IPS DF 4.7 (cell line): ENCODE measurements around the gene CMTM8.

Experiments used
- DNase-seq: peaks from one replicate; pipeline ENCODE4 v3.0.0-alpha.2; 2013; ENCODE audit warnings: low spot score; ENCODE audit errors: extremely low read depth

Gene CMTM8

DNA sequence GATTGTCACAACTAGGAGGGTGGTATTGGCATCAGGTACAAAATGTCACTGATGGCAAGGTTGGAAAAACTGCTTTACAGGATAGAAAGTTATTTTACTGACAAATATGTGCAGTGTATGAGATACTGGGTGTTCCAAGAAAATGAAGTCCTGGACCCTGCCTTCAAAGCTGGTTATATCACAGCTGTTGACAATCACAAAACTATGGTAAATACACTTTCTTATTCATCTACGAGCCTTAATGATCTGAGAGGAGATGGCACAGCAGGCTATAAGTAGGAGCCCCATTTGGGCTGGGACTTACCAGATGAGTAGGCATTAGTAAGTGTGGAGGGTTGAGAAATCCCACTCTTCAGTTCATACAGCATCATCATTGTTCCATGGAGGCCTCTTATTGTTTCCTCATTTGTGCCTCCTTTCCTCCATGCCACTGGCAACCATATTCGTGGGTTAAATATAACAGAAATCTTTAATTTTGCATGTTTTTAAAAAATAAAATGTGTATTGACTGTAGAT, 66.9 kb downstream of the CMTM8 start:
- no peak for DNase-seq

- no peak for DNase-seq
Measured at GRCh38 chr3:32306072-32306471, 67.6 kb downstream of the CMTM8 start.

DNA sequence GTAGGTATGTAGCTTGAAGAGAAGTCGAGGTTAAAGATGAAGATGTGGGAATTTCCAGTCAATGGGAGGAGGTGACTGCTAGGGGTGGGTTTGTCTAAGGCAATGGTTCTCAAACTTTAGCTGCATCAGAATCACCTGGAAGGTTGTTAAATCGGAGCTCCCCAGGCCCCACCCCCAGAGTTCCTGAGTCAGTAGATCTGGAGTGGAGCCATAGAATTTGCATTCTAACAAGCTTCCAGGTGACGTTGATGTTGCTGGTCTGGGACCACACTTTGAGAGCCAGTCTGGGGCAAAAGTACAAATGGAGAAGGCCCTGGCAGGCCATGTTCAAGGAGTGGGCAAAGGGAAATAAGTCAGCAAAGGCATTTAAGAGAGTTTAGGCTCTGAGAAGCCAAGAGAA, 69.1 kb downstream of the CMTM8 start:
- DNase-seq = no peak

- DNase-seq = no peak
Measured at GRCh38 chr3:32308378-32308777, 69.9 kb downstream of the CMTM8 start.

DNA sequence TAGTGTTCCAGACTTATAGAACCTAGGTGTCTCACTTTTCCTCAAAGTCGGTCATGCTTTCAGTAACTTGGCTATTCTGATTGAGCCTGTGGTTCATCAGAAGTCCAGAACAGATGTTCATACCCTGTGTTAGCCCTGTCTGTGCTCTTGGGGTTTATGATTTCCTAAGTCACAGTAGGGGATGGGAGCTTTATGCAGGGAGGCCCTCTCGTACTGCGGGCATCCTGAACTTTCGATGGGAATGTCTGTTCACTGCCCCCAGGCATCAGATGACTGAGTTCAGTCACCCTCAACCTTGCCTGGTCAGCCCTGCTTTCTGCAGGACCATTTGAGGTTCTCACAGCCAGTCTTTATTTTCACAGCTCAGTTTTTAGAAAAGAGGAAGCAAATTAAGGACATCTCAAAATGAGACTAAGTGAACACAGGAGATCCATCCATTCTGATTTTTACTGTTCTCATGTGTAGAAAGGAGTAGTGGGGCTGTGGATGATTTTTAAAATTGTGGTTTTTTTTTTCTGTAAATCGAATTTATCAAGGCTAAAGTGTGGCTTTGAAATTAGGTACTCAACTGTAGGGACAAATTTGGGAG, 71.3 kb downstream of the CMTM8 start:
- DNase-seq = no peak

GRCh38 chr3:32310336-32310735, 71.9 kb downstream of the CMTM8 start:
- no peak for DNase-seq

DNA sequence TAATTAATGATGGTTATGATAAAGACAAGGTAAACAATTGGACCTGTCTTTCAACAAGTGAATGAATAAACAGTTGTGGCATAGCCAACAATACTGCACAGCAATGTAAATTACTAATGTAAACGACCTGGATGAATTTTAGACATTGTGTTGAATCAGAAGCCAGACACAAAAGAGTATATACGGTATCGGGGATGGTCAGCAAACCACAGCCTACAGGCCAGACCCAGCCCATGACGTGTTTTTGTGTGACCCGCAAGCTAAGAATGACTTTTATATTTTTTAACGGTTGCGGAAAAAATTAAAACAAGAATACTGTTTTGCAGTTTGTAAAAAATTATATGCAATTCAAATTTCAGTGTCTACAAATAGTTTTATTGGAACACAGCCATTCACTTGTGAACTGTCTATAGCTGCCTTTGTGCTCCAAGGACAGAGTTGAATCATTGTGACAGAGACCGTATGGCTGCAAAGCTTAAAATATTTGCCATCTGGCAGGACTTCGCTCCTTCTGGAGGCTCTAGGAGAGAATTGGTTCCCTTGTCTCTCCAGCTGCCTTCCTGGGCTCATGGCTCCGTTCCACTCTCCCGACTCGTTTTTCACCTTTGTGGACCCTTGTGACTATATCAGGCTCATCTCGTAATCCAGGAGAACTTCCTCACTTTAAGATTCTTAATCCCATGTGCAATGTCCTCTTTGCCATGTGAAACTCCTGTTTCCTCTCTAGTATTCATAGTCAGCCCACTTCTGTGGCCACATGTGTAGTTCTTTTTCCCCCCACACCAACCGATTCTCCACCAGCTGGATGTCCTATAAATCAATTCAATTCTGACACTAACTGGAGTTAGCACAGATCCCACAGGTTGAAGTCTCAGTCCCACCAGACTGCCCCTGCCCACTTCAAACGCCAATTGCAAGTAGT, 72.7 kb downstream of the CMTM8 start:
- DNase-seq = no peak

DNA sequence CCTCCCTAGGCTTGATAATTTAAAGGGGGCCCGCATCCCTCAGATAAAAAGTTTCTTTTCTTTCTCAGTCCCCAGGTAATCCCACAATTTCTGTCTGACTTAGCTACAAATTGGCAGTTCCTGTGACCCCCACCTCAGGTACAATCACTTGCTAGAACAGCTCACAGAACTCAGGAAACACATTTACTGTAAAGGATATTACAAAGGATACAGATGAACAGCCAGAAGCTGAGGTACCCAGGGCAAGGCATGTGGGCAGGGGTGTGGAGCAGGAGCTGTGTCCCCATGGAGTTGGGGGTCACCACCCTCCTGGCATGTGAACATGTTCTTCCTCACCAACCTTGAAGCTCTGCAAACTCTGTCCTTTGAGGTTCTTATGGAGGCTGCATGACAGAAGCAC, 73.8 kb downstream of the CMTM8 start:
- no peak for DNase-seq

DNA sequence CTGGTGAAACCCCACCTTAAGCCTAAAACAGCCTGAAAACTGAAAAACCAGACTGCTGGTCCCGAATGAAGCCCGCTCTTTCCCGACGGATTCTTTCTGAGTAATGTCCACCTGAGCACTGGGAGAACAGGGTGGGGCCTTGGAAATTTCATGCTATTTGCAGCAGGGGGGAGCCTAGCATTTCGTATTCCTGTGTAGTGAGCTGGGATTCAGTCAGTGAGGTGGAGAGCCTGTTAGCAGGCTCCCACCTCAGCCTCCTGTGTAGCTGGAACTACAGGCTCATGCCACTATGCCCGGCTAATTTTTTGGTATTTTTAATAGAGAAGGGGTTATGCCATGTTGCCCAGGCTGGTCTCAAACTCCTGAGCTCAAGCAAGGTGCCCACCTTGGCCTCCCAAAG, 74.7 kb downstream of the CMTM8 start:
- no peak for DNase-seq

DNA sequence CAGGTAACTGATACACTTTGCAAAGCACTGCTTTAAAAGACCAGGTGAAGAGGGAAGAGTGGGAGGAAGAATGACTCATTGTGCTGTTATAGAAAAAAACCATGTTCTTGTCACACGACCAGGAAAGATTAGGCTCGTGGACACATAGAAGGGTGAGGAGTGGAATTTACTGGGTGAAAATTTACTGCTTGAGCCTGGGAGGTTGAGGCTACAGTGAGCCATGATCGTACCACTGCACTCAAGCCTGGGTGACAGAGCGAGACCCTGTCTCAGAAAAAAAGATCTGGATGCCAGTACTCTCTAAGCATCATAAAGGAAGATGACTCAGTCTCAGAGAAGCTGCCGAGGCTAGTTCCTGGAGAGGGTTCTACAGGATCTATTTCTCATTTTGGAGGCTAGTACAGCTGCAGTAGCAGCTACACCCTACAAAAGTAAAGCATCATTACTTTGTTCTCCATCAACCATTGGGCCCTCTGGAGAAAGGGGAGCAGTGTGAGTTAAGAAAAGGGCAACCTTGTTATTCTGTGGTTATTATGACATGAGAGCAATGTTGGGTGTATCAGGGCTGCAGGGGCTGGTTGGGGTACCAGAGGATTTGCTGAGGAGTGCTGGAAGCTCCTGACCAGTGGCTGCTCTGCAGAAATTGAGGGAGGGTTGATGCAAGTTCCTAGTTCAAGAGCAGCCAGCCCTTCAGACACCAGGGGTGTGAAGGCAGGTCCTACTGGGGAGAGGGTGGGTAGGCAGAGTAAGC, 75.4 kb downstream of the CMTM8 start:
- DNase-seq = no peak

- no peak for DNase-seq
Measured at GRCh38 chr3:32315441-32315840, 77.0 kb downstream of the CMTM8 start.

DNA sequence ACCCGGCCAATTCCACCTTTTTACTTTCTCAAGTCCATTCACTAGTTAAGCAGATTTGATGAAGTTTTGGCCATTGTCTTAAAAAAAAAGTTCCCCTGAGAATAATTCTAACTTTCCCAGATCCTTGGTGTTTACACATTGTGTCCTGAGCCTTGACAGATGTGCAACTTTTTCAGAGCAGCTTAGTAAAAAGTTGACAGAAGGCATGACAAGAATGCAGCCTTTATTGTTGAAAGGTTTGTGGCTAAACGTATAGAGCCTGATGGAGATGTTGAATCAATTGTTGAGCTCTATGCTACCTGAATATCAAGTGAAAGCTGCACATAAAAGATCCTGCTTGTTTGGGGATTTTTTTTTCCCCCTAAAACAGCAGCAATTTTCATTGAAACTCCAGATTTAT, 77.8 kb downstream of the CMTM8 start:
- no peak for DNase-seq

DNA sequence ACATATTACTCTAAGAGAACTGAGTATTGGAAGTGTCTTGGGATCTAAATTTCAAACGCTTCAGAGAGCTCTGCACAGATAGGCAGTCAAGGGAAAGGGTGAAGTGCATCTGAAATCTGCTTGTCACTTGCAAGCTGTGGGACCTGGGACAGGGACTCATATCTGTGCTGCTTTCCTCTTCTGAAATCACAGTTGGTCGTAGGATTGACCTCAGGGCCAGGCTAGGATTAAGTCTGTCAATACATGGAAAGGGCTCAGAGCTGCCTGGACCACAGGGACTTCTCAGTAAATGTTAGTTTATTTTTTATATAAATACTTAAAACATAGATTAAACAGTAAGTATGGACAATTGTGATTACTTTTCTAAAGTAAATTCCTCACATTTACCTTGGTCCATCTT, 78.5 kb downstream of the CMTM8 start:
- DNase-seq = no peak

GRCh38 chr3:32319607-32320006, 81.1 kb downstream of the CMTM8 start:
- DNase-seq = no peak

DNA sequence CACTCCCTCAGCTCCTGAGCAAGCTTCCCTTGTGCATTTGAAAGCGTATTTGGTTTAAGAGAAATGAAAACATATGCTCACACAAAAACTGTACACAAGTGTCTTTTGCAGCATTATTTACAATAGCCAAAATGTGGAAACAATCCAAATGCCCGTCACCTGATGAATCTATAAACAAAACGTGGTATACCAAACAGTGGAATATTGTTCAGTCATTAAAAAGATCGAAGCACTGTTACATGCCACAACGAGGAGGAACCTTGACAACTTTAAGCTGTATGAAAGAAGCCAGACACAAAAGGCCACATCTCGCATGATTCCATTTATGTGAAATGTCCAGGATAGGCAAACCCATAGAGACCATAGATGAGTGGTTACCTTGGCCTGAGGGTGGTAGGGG, 81.6 kb downstream of the CMTM8 start:
- no peak for DNase-seq

DNA sequence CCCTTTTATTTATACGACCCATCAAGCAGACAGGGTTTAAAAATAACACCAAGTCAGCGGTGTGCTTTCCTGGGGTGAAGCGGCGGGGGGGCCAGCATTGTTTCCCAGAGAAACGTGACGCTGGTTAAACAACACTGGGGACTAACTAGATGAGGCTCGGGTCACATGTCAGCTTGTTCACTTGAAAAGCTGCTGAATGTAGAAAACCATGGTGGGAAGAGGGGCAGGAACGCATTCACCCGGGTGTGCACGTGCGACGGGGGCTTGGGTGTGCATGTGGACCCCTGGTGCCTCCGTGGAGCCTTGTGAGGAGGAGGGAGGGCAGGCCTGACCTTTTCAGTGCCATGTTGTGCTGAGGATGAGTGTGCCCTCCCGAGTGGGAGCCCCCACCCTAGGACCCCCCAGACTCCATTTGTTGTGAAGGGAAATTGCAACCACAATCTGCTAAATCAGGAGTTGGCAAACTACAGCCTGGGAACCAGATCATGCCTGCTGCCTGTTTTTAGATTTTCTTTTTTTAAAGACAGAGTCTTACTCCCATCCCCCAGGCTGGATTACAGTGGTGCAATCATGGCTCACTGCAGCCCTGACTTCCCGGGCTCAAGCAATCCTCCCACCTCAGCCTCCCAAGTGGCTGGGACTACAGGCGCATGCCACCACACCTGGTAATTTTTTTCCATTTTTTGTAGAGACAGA, 82.8 kb downstream of the CMTM8 start:
- DNase-seq = no peak

DNA sequence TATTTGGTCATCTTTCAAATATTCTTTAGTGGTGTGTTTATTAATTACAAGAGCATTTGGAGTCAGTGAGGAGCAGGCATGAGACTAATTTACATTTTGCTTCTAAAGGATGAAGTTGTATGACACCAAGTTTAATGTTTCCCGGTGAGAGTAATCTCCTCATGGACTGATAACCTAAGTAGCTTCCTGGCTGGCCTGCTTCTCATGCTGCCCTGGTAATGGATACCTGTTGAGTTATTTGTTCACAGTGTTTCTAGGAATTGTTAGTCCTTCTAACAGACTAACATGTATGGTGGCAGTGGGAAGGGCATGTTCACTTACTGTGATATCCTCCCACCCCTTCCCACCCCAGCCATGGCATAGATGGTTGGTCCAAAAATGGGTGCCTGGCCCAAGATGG, 83.8 kb downstream of the CMTM8 start:
- no peak for DNase-seq

DNA sequence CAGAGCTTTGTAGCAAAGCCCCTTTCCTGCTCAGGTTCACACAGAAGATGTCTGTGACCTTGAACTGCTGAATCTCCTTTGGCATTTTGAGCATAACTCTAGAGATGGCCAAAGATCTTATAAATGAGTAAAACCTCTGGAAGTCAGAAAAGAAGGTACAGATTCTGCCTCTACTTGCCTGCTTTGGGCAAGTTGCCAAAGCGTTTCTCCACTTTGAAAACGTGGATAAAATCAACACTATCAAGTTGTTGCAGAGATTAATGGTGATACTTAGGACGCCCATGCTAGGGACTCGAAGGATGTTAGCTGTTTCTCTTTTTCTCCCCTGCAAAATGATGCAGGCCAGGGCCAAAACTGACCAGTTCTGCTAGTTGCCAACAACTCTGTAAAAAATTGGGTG, 85.1 kb downstream of the CMTM8 start:
- DNase-seq = no peak

GRCh38 chr3:32325201-32325600, 86.7 kb downstream of the CMTM8 start:
- DNase-seq = no peak

DNA sequence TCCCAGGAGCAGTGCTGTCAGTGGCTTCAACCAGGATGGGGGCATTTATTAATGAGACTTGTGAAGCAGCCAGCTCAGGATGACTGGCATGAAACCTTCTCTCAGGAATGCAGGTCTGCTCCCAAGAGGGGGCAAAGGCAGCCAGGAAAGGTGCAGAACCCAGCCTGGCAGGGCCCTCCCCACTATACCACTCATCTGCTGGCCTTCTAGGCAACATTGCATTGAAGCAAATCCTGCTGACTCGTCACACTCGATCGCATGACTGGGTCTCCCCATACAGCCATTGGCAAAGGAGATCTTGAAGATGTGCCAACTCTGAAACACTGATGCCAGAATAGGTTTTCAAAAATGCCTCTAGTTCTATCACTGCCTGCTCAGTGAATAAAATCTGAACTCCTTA, 87.4 kb downstream of the CMTM8 start:
- no peak for DNase-seq

DNA sequence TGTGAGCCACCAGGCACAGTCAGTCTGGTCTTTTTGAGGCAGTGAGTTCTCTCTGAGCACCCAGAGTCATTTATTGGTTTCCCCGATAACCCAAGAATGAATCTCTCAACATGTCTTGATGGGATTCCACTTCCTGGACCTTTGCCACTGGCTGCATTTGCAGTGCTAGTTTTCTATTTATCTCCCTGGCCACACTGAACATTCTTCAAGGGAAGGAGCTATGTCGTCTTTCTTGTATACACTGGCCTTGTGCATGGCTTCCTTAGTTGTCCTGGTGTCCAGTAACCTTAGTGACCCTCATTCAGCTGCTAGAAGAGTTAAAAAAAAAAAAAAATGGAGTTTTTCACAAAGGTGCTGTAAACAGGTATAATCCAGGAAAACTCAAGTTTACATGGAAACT, 88.3 kb downstream of the CMTM8 start:
- no peak for DNase-seq

DNA sequence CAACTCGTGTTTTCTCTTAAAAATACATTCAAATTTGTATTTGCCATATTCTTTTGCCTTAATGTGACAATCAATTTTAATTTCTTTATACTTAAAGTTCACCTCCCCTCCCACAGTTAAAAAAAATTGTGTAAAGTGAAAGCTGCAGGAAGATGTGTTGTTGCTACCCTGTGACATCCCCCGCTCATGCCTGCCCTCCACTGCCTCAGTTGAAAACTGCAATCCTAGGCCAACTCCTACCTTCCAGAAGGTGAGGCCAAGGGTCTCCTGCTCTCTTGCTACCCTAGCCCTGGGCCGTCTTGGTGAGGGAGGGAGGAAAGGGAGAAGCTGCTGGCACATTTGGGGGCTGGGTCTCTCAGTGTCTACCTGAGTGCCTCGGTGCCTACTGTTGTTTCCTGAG, 96.2 kb downstream of the CMTM8 start:
- DNase-seq = no peak
